KG1 (cell line): ENCODE measurements around the gene PRSS35.
"Not testable (repeated sequence)": the region's sequence is repeated elsewhere in the genome, so short reads cannot be mapped to it uniquely, and the experiment has no call there.

Experiments
- DNase-seq: peaks from one replicate; lab custom pipeline; 2025; lab: John Stamatoyannopoulos, UW

The PRSS35 gene

GRCh38 chr6:83518816-83519480 lies 6.6 kb downstream of the PRSS35 start:
- DNase-seq = no peak

GRCh38 chr6:83536034-83536646 lies 23.8 kb downstream of the PRSS35 start:
- DNase-seq = no peak

- no peak for DNase-seq
Measured at GRCh38 chr6:83536647-83537589, 24.6 kb downstream of the PRSS35 start.

GRCh38 chr6:83539678-83540077 lies 27.3 kb downstream of the PRSS35 start:
- DNase-seq = no peak

- no peak for DNase-seq
Measured at GRCh38 chr6:83546636-83547035, 34.3 kb downstream of the PRSS35 start.

- not testable (repeated sequence) for DNase-seq
Measured at GRCh38 chr6:83550482-83550881, 38.1 kb downstream of the PRSS35 start.

GRCh38 chr6:83551748-83552147 lies 39.4 kb downstream of the PRSS35 start:
- DNase-seq = not testable (repeated sequence)

GRCh38 chr6:83556871-83557270 lies 44.5 kb downstream of the PRSS35 start:
- no peak for DNase-seq

GRCh38 chr6:83558975-83559374 lies 46.6 kb downstream of the PRSS35 start:
- no peak for DNase-seq

- DNase-seq = not testable (repeated sequence)
Measured at GRCh38 chr6:83571663-83572185, 59.4 kb downstream of the PRSS35 start.

GRCh38 chr6:83574783-83575182 lies 62.4 kb downstream of the PRSS35 start:
- DNase-seq = no peak
